KG1 (cell line): ENCODE data around the gene TOLLIP.

Experiments used
- DNase-seq: peaks from one replicate; lab custom pipeline; 2025; lab: John Stamatoyannopoulos, UW

Gene TOLLIP

DNA sequence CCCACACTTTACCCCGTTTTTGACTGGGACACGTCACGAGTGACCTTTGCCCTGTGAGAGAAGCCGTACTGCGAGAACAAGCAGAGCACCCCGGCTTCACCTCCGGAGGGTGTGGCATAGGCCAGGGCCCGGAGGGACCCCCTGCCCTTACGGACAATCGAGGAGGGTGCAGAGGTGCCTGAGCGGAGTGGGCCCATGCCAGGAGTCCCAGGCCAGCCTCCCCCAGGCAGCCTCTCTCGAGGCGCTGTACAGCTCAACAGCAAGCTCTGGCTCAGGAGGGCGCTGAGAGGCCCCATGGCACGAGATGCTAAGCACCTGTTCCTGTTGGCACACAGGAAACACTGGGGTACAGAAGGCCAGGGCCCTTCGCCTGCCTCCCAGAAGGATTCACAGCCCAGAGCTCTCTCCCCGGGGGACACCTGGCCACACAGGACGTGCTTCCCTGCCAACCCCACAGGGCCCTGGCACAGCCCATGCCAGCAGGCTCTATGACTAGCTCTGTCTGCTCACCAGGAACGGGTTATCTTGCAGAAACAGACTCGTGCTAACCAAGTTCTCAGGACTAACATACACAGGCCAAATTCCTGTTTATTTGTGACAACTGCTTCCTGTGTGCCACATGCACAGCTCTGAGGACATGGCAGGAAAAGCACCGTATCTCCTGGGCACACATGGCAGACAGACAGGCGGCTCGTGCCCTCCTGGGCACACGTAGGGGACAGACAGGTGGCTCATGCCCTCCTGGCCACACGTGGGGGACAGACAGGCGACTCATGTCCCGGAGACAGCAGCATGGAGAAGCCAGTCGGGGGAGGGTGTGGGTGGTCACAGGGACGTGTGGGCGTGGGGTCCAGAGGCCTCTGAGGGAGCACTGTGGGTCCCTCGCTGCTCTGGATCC lies 11.6 kb downstream of the TOLLIP start:
- DNase-seq = no peak

DNA sequence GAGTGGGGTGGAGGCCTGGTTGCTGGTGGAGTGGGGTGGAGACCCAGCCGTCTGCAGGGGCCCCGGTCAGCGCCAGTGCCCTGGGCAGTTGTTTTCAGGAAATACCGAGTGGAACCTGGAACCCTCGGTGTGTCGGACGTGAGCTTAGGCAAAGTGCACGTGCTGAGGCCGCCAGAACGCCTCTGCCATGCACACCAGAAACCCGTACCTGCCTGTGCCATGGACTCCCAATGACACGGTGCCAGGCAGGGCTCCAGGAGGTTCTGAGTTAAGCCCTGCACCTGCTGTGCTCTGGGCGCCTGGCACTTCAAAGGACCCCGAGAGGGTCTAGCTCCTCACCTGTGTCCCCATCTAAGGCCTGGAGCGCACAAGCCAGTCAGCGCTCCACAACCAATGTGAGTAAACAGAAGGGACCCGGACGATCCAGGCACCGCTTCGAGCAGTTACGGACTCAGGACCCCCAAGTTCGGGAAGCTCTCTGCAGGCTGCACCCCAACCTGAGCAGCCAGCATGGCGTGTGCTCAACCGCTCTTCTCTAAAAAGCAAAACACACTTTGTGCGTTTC lies 12.3 kb downstream of the TOLLIP start:
- DNase-seq = no peak

DNA sequence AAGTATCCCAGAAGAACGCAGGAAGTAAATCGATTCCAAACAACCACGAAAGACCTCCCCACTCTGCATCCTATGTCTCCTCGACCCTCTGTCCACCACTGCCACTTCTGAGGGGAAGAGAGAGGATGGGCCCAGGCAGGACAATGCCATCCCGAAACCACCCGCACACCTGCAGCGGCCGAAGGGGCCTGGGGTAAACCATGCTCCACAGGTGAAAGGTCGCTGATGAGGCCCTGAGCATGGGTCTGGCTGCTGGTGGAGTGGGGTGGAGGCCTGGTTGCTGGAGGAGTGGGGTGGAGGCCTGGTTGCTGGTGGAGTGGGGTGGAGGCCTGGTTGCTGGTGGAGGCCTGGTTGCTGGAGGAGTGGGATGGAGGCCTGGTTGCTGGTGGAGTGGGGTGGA lies 13.1 kb downstream of the TOLLIP start:
- no peak for DNase-seq

DNA sequence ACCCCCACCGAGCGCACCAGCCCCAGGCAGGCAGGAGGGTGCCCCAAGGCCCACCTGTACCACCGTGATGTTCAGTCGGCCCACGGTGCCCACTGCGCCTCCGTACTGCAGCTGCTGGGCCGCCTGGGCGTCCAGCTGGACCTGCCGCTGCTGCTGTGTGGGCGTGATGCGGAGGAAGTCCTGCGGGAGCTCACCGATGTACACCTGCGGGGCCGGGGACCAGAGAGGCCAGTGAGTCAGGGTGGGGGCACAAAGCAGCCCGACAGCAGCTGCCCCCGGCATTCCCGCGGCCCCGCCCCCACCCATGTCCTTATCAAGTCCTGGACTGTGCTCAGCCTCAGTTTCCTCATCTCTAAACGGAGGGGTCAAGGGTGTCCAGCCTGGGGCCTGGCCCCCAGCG lies 13.8 kb downstream of the TOLLIP start:
- no peak for DNase-seq

DNA sequence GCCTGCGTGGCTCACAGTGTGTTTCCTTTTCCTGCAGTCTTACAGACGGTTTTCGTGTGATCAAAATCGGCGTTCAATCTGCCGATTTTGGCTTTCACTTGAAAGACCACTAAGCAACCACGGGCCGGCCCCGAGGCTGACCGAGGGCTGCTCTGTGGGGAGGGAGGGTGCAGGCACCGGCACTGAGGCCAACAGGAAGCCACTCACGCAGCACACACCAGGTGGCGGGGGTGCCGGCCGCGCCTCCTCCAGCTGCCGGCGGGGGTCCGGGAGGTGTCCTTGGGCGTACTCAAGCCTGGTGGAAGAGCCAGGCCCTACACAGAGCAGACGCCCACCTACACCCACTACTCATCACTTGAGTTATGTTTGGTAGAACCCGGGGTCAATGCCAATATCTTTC lies 14.3 kb downstream of the TOLLIP start:
- DNase-seq = no peak

DNA sequence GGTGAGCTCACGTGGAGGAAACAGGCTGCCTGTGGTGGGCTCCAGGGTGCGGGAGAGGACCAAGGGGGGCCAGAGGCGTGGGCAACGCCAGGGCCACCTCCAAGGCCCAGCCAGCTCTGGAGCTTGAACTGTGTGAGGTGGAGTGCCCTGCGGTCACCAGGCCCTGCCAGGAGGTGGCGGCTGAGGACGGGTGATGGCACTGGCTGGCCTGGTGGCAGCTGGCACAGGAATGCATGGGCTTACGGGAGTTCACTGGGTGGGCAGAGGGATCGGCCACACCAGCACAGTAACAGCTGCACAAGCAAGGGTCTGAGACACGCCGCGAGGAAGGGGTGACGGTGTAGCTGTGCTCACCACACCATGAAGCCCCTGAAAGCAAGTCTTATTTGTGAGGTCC lies 15.8 kb downstream of the TOLLIP start:
- DNase-seq = no peak

DNA sequence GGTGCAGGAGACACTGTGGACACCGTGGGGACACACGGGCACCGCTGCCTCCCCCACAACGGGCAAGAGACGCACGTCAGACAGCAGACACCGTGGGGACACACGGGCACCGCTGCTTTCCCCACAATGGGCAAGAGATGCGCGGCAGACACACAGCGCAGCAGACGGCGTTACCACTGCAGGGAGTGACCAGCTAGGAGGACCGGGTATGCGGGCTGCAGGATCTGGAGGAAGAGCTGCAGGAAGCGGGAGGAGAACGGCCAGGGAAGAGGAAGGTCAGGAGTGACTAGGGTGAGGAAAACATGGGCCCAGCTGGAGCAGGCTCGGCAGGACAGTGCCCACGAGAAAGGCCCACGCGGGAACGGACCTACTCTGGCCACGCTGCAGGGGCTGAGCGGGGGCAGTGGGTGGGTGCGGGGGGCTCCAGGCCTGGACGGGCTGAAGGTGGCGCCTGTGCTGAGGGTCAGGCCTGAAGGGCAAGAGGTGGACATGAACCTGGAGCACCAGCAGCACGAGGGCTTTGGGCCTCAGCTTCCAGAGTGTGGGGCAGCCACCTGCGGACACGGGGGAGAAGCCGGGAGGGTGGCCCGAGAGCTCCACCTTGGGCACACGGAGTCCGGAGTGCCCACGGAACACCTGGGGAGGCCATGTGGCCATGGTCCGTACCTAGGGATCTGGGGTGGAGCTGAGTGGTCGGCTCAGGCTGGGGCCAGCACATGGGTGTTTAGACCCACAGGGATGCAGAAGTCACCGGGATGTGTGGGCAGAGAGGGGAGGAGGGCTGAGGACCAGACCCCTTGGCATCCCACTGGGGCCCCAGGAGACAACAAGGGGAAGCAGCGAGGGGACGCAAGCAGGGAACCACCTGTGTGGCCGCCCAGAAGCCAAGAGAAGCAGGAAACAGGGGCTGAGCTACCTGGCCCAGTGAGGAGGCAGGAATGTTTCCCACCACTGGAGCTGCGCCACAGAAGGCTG lies 16.5 kb downstream of the TOLLIP start:
- no peak for DNase-seq

DNA sequence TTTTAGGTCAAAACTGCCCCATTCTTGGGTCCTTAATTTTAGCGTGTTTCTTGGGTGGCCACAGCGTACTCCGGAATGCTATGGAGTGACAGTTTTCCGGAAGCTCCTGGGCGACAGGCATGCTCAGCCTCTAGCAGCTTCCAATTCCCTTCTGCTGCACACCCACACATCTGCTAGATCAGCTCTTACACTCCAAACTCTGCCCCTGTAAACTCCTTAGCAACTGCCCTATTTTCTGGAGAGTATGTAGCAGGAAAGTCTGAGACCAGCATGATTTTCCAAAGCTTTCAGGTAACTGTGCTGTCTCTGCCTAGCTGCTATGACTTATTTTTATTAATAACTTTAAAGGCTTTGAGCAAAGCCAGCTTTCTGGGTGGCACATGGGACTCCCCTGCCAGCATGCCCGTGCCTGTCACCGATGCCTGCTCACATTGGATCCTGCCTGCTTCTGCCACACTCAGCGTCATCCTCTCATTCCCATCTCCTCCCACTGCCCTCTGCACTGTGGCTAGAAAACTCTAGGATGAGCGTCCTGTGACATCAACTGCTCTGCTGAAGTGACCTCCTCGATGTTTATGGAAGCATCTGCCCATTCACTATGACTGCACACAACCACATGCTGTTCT lies 17.3 kb downstream of the TOLLIP start:
- DNase-seq = no peak

DNA sequence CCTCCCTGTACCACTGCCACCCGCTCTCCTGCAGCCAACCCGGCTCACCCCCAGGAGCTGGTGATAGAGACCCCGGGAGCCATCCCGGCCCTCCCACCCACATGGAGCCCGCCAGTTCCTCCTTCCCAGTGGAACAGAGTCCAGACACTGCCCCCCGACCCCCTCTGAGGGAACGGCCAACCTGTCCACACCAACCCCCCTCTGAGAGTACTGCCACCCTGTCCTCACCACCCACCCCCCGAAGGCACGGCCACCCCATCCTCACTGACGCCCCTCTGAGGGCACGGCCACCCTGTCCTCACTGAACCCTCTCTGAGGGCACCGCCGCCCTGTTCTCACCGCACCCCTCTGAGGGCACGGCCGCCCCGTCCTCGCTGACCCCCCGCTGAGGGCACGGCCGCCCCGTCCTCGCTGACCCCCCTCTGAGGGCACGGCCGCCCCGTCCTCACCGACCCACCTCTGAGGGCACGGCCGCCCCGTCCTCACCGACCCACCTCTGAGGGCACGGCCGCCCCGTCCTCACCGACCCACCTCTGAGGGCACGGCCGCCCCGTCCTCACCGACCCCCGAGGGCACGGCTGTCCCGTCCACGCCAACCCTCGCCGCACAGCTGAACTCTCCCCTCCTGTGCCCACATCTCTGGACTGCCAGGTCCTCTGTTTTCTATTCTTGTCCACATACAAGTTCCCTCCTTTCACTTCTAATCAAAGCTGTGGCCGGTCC lies 18.0 kb downstream of the TOLLIP start:
- no peak for DNase-seq

DNA sequence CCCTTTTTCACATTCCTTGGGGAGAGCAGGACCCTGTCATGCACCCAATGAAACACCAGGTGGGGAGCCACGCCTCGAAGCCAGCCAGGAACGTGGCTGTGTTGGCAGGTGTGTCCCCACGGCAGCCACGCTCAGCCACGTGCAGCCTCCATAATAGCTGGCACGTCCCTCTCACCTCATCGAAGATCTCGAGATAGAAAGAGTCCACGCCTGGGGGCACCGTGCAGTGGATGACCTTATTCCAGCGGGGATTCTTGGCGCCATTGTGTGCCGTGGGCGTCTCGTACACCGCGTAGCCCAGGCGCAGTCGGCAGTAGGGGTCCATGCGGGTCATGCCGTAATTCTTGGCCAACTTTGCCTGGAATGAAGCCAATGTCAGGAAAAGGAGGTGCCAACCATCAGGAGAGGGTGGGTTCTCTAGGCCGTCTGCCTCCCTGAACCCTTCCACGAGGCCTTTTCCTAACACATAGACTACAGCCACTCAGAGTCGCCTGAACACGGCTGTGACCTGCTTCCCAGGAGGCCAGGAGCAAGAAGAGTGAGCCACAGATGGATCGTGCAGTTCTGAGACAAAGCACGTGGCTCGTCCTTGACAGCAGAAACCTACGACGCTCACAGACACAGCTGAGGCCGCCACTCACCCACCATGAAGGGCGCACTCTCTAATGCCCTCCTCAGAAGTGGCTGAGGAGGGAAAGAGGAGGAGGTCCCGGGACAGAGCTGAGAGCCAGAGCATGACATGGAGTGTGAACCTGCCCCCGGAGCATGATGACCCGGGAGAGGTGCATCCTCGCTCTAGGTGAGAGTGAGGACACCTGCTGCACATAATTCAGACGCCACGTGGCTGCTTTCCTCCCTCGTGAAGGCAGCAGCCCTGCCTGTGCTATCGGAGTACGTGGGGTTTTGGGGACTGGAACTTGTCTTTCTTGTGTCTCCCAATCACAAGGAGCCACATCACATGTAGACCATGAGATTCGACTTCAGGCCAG lies 19.1 kb downstream of the TOLLIP start:
- no peak for DNase-seq

DNA sequence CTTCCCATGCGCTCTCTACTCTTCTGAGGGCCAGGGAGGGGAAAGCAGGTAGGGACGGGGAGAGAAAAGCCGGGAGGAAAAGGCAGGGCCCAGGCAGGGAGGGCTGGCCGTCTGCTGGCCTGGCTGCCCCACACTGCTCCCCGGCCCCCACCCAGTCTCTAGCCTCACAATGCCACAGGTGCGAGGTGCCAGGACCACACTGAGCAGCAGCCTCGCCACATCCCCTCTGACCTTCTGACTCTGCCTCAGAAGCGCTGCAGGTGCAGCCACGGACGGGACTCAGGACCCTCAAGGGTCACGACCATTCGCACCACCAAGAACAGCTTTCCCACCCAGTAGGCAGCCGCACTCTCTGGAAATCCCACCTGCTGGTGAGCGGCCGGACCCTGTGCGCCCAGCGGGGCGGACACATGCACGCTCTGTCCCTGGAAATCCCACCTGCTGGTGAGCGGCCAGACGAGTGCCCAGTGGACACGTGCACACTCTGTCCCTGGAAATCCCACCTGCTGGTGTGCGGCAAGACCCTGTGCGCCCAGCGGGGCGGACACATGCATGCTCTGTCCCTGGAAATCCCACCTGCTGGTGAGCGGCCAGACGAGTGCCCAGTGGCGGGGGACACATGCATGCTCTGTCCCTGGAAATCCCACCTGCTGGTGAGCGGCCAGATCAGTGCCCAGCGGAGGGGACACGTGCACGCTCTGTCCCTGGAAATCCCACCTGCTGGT lies 20.1 kb downstream of the TOLLIP start:
- DNase-seq = no peak

DNA sequence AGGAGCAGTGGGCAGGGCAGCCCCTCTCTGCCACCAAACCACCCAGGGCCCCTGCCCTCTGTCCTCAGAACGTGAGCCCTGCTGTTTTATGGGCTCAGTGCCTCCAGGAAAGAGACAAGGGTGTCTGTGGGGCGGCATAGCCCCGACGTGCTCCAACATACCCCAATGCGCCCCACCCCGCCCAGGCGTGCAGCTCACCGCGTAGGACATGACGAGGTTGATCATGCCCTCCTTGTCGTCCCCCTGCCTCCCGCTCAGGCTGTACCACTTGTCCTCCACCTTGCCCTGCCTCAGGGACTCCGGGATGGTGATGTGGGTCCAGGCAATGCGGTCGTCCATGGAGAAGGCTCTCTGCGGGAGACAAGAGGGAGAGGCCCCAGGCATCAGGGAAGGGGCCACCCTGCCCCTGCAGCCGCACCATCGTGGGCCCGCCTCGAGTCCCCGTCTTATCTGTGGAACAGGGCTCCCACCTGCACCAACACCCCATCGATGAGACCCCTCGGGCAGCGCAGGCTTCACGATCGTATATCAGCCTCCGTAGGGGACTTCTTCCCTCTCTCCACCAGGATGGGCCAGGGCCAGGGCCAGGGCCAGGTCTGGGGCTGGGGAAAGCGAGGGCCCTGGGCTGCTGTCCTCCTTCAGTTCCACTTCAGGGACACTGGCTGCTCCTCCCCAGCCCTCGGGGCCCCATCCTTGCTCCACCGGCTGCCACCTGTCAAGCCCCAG lies 20.8 kb downstream of the TOLLIP start:
- no peak for DNase-seq

DNA sequence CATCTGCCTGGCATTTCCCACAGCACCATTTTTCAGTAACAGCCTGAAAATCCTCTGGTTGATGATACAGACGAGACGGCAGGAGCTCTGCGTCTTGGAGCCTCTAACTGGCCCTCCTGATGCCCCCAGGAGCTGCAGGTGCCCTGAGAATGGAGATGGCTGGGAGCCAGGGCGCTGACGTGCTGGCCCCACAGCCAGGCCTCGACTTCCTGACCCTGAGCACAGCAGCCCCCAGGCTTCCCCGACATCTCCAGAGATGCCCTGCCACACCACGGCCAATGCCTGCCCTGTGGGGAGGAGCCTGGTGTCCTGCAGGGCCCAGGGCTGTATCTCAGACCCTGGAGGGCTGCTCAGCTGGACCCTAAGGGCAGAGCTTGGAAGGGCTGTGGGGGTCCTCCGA lies 21.5 kb downstream of the TOLLIP start:
- DNase-seq = no peak

DNA sequence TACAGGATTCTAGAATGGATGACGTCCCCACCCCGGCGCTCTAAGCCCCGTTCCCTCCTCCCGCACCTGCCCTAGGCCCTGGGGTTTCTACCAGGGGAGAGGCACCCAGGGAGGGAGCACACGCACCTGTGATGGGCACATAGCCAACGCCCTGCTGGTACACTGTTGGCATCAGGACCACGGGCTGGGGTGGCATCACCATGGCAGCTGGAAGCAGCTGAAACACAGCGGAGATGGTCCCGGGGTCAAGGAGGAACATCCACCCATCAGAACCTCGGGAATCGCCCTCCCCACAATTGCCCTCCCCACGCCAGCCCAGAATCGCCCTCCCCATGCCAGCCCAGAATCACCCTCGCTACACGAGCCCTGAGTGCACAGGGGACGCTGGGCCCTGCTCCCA lies 23.6 kb downstream of the TOLLIP start:
- DNase-seq = no peak

DNA sequence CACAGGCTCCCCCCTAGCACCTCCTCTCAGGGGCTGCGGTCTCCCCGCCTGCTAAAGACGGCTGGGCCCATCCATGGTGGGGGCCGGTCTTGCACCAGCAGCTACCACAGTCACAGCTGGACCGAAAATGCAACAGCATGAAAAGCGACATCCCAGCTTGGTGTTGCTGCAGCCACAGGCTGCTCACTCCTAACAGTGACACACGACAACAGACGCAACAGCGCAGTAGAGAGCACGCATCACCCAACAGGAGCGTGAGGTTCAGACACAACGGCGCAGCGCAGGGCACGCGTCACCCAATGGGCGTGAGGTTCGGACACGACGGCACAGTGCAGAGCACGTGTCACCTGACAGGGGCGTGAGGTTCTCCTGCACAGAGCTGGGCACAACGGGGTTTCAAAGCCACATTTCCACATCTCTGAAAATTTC lies 24.1 kb downstream of the TOLLIP start:
- no peak for DNase-seq

DNA sequence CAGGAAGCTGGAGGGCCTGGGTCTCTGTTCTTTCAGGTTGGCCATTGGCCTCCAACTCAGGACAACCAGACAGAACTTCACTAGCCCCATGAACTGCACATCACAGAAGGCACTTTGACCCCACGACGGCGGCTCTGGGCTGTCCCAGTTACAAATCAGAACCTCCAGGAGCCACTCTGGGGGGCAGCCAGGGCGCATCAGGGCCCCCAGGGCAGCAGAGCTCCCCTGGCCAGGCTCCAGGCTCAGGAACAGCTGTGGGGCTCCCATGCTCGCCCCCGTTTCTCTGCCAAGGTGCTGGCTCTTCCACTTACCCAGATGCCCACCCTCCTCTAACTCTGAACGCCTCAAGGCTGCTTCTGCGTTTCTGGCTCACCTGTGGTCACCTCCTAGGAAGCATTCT lies 25.5 kb downstream of the TOLLIP start:
- no peak for DNase-seq

DNA sequence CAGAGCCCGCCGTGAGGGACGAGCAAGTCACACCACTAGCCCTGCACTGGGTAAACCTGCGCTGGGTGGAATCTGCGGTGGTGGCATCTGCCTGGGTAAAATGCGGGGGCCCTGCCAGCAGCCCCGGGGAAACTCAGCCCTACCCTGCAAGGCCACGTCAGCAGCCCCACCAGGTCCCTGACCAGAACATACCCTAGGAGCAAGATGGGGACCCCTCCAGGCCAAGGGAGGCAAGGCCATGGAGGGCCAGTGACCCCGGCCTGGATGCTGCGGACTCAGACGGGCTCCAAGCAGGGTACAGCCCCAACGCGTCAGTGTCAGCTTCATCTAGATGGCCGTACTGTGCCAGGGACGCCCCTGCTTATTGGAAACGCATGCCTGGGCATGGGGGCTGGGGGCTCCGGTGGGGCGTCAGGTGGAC lies 26.3 kb downstream of the TOLLIP start:
- no peak for DNase-seq

DNA sequence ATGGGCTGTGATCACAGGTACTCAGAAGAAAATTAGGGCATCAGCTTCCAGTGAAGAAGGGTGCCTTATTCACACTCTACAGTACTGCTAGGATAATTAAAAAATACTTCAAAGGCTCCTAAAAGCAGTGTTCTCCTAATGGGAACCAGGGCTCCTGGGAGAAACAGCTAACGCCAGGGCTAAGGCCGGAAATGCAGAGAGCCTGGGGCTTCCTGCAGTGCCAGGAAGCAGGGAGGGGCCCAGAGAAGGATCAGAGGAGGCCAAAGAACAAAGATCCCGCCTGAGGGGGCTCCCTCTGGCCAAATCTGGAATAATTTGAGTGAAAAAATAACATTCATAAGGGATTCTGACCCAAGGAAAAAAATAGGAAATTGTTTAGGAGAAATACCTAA lies 27.5 kb downstream of the TOLLIP start:
- DNase-seq = no peak
